Right kidney (tissue), 9 donors: Measurements from ENCODE around the gene KIF27.
"Not testable (repeated sequence)": the region's sequence is repeated elsewhere in the genome, so short reads cannot be mapped to it uniquely, and the experiment has no call there.

Source experiments
- DNase-seq: peaks from one replicate; pipeline ENCODE4 v3.0.0-alpha.2; 2016
- long read RNA-seq, 8 donors: transcript quantifications; one replicate each; lab custom pipeline, GENCODE V29; 2026

Gene KIF27, protein sequence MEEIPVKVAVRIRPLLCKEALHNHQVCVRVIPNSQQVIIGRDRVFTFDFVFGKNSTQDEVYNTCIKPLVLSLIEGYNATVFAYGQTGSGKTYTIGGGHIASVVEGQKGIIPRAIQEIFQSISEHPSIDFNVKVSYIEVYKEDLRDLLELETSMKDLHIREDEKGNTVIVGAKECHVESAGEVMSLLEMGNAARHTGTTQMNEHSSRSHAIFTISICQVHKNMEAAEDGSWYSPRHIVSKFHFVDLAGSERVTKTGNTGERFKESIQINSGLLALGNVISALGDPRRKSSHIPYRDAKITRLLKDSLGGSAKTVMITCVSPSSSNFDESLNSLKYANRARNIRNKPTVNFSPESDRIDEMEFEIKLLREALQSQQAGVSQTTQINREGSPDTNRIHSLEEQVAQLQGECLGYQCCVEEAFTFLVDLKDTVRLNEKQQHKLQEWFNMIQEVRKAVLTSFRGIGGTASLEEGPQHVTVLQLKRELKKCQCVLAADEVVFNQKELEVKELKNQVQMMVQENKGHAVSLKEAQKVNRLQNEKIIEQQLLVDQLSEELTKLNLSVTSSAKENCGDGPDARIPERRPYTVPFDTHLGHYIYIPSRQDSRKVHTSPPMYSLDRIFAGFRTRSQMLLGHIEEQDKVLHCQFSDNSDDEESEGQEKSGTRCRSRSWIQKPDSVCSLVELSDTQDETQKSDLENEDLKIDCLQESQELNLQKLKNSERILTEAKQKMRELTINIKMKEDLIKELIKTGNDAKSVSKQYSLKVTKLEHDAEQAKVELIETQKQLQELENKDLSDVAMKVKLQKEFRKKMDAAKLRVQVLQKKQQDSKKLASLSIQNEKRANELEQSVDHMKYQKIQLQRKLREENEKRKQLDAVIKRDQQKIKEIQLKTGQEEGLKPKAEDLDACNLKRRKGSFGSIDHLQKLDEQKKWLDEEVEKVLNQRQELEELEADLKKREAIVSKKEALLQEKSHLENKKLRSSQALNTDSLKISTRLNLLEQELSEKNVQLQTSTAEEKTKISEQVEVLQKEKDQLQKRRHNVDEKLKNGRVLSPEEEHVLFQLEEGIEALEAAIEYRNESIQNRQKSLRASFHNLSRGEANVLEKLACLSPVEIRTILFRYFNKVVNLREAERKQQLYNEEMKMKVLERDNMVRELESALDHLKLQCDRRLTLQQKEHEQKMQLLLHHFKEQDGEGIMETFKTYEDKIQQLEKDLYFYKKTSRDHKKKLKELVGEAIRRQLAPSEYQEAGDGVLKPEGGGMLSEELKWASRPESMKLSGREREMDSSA (N-terminal part only)
- long read RNA-seq, donor 1, partial matches to known transcripts, result 0 of 1 reads
- long read RNA-seq, donor 1, other reads (novel, unspliced or antisense), result 0 of 1 reads
- long read RNA-seq, donor 2, result 0 reads
- long read RNA-seq, donor 3, result 0 reads
- long read RNA-seq, donor 4, partial matches to known transcripts, result 0 of 1 reads
- long read RNA-seq, donor 4, other reads (novel, unspliced or antisense), result 0 of 1 reads
- long read RNA-seq, donor 5, result 0 reads
- long read RNA-seq, donor 6, partial matches to known transcripts, result 0 of 13 reads
- long read RNA-seq, donor 6, other reads (novel, unspliced or antisense), result 13 of 13 reads
- long read RNA-seq, donor 7, result 0 reads
- long read RNA-seq, donor 8, result 0 reads

DNA sequence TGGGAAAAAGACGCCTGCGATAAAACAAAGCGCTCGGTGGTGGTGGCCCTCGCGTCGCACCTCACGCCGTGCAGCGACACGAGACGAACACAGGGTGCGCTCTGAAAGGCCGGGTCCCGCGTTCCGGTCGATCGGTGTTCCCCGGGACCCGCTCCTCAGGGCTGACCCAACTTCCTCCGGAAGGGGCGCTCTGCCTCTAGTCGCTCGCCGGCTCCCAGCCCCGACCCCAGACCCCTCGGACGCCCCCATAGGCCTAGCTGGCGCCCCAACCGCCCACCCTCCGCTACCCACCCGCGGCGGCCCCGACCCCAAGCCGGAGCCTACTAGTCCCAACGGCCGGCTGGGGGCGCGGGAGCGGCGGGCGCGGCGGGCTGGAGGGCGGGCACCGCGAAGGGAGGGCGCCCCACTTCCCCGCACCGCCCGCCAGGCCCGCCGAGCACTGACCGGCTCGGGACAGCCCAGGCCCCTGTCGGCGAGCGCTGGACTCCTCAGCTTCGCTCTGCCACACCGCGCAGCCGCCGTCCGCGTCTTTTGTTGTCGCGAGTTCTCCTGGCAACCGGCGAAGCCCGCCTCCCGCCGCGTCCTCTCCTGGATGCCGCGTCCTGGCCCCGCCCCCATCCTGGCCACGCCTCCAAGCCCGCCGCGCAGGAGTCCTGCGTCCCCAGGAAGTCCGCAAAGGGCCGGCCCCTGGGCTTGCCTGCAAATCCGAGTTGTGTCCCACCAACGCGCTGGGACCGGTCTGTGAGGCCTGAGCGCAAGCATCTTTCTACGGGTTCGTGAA, at the start of gene KIF27:
TSS of gene KIF27 (minus strand) at position 506 of the 781 bp plus-strand sequence. CDS start 5,841 bp downstream, outside the sequence.
- peak; percentile 86 for DNase-seq

GRCh38 chr9:83969602-83970001, 48.4 kb upstream of the KIF27 start:
- no peak for DNase-seq

DNA sequence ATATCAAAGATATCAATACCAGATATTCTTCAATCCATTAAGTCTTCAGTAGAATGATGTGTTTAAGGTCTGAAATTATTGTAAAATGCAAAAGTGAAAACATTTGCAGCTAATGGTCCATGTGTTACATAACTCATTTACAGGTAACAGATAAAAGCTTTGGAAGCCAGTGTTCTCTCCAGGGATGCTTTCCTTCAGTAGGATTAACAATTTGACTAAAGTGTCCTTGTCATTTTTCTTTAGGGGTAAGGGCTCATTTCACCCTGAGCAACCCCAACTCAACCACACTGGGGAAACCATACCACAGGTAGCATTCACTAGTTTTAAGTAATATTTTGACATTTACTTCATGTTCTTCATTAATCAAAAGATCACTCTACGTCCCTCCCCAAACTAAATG, 45.8 kb upstream of the KIF27 start:
- DNase-seq, result no peak

DNA sequence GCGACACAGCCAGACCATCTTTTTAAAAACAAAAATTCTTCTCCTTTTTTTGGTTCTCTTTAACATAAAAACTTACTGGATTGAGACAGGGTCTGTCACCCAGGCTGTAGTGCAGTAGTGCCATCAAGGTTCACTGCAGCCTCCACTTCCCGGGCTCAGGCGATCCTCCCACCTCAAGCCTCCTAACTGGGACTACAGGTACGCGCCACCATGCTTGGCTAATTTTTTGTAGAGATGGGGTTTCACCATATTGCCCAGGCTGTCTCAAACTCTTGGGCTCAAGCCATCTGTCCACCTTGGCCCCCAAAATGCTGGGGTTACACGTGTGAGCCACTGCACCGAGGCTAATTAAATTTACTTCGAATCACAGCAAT, 45.0 kb upstream of the KIF27 start:
- no peak for DNase-seq

GRCh38 chr9:83965350-83966208, 44.3 kb upstream of the KIF27 start:
- DNase-seq, result no peak

GRCh38 chr9:83964973-83965349, 43.7 kb upstream of the KIF27 start:
- DNase-seq, result no peak

DNA sequence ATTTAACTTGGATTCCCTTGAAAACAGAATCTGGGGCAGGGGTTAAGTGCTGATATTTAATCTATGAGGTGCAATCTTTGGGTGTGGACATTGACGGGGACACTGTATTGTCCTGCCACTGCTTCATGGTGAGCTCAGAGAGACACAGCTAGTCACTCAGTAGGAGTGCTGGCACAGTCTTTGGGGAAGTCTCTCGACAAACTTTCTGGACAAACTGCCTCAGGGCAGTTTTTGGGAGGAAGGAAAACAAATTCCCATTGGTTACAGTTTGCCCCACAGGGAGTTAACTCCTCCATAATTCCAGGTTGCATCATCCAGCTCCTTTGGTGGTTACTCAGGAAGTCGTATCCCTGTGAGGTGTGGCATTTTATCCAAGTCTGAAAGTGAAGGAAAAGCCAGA, 40.9 kb upstream of the KIF27 start:
- DNase-seq, result no peak

- DNase-seq, result no peak
Measured at GRCh38 chr9:83960991-83961390, 39.8 kb upstream of the KIF27 start.

- DNase-seq, result no peak
Measured at GRCh38 chr9:83959061-83959460, 37.8 kb upstream of the KIF27 start.

DNA sequence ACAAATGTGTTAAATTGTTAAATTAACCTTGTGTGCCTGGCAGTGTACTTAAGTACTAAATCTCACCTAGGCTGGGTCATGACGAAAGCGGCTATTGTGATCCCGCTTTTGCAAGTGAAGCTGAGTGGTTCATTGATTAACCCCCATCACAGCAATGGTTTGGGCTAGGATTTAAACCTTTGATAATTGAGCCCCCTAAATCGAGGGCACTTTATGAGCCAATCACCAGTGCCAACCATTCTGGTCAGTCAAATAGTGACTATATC, 35.9 kb upstream of the KIF27 start:
- no peak for DNase-seq

DNA sequence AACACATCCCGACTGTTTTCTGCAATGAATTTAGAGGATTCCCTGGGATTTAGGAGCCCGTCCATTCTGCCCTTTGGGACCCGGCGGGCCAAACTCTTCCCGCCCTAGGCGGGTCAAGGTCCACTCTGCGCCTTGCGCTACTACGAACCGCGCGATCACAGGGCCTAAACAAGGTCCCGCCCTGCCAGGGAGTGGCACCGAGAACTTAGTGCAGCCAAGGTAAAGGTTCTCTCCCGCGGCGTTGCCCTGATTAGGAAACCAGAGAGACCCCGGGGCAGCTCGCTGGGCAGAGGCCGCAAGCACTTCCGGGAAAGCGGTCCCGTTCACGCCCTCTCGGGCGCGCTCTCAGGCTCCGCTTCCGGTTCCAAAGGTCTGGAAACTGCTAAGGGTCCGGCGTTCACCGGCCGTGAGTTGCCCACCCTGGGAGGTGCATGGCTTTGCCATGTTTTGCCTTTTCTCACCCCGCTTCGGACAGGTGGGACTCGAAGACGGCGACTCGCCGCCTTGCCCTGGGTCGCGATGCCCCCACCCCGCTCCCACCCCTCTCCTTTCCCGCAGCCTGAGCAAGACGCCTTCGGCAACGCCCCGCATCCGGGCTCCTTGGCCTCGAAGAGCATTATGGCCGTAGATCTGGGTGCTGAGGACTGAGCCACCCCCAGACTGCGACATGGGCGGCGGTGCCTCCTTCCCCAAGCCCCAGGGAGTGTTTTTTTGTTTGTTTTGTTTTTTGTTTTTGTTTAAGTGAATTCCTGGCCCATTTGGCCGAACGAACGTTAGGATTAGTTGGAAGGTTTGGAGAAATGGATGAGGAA, 35.4 kb upstream of the KIF27 start:
- peak; percentile 91 for DNase-seq

DNA sequence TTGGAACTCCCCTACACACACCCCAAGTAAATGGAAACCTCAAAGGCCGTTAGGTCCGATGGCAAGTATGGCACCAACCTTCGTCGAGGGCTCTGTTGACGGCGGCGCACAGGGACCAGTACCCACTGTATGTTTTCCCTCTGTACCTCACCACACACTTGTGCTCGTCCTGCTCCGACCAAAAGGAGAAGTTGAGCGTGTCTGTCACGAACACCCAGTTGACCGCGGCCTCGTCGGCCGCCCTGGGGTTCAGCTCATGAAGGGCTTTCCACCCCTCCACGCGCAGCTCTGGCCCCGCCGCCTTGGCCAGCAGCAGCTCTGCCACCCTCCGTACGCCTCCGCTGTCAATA, 34.8 kb upstream of the KIF27 start:
- DNase-seq, result no peak

- DNase-seq, result not testable (repeated sequence)
Measured at GRCh38 chr9:83948096-83948495, 26.9 kb upstream of the KIF27 start.

- DNase-seq, result no peak
Measured at GRCh38 chr9:83940590-83941303, 19.5 kb upstream of the KIF27 start.

DNA sequence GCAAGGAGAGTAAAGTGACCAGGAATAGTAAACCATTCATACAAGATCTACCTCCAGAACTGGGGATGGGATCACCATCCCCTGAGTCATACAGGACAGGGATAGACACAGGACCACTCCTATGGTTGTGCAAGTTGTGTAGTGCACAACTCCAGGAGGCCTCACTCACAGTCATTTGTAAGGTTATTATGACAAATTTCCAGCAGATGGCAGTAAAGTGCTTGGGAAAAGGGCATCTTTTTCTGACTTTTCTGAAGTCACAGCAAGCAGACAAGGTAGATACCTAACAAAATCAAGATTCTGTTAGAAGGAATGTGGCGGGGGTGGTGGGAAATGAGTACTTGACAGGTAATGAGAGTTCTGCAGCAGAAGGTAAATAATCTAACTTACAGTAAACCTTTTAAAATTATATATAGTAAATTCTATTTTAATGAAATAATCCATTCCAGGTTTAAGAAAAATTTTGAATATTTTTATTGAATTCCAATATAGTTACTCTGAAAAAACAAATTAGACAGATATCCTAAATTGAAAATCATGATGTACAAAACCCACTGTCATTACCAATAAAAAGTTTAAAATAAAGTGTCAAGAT, 16.7 kb upstream of the KIF27 start:
- peak; percentile 35 for DNase-seq

GRCh38 chr9:83936523-83936922, 15.3 kb upstream of the KIF27 start:
- DNase-seq, result no peak

GRCh38 chr9:83935276-83935935, 14.2 kb upstream of the KIF27 start:
- no peak for DNase-seq
